C4-2B (cell line): ENCODE data around the gene SIL1.

Experiments used
- CTCF ChIP-seq: fragments of 450-650 bp; conservative IDR thresholded peaks from 2 replicates; pipeline ENCODE4 v1.5.1; 2017; ENCODE audit warnings: mild to moderate bottlenecking
- ZFX ChIP-seq: fragments of 450-650 bp; IDR thresholded peaks from 2 replicates; pipeline ENCODE4 v1.6.1; 2017

DNA sequence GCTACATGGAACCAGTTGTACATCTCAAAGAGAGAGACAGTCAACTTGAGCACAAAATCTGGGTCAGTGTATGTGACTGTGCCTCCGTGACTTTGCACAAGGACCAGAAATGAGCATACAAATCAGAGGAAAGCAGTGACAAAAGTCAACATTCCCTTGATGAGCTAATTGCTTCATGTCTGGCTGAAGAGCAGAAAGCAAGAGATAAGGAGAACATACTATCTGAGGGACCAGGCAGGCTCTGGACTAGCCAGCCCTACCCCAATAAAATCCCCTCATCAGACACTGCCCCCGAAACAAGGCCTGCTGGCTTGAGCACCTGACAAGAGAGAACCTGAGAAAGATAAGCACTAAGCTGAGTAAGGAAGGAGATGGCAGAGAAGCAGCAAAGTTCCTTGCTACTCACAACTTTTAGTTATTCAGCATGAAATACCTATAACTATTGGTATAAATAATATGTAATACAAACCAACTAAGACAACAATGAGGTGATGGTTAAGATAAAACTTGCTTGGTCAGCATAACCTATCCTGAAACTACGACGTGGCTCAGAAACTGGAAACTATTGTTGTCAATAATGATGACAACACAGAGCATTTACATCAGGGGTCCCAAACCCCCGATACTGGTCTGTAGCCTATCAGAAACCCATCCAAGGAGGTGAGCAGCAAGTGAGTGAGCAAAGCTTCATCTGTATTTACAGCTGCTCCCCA is 9.5 kb downstream of the SIL1 start:
- no peak for TF ChIP-seq CTCF
- no peak for TF ChIP-seq ZFX
